ENCODE measurements around the gene LPP.

- TF ChIP-seq CTCF (IDR thresholded peaks at IDR 0.05) (no peak), EZH2 (IDR thresholded peaks at IDR 0.05; ENCODE audit: borderline replicate concordance, insufficient read depth, low read depth, low read length, poor library complexity, severe bottlenecking) (no peak)
Measured at GRCh38 chr3:188875413-188875812, 721.5 kb downstream of the LPP start.
